ENCODE results near the gene RICTOR.
"Not testable (repeated sequence)": the region's sequence is repeated elsewhere in the genome, so short reads cannot be mapped to it uniquely, and the experiment has no call there.

RICTOR gene

DNA sequence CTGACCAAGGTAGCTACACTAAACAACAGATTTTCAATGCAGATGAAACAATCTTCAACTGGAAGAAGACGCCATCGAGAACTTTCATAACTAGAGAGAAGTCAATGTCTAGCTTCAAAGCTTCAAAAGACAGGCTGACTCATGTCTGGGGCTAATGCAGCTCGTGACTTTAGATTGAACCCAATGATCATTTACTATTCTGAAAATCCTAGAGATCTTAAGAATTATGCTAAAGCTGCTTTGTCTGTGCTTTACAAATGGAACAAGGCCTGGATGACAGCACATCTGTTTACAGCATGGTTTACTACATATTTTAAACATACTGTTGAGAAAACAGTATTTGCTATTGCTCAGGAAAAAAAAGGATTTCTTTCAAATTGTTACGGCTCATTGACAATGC is 54.9 kb downstream of the RICTOR start:
- in situ Hi-C loops (cut with MboI; ENCODE audit: low pct_unique_long_range_greater_than_20kb, low sequenced_read_pairs), result no loop called here
- DNase-seq, result no peak

- no peak for DNase-seq
- in situ Hi-C loops (cut with MboI; ENCODE audit: low pct_unique_long_range_greater_than_20kb, low sequenced_read_pairs), result no loop called here
Observed at GRCh38 chr5:39017504-39017903, 56.7 kb downstream of the RICTOR start.

GRCh38 chr5:39016587-39017275 is 57.5 kb downstream of the RICTOR start:
- DNase-seq, result no peak
- in situ Hi-C loops (cut with MboI; ENCODE audit: low pct_unique_long_range_greater_than_20kb, low sequenced_read_pairs), result no loop called here

DNA sequence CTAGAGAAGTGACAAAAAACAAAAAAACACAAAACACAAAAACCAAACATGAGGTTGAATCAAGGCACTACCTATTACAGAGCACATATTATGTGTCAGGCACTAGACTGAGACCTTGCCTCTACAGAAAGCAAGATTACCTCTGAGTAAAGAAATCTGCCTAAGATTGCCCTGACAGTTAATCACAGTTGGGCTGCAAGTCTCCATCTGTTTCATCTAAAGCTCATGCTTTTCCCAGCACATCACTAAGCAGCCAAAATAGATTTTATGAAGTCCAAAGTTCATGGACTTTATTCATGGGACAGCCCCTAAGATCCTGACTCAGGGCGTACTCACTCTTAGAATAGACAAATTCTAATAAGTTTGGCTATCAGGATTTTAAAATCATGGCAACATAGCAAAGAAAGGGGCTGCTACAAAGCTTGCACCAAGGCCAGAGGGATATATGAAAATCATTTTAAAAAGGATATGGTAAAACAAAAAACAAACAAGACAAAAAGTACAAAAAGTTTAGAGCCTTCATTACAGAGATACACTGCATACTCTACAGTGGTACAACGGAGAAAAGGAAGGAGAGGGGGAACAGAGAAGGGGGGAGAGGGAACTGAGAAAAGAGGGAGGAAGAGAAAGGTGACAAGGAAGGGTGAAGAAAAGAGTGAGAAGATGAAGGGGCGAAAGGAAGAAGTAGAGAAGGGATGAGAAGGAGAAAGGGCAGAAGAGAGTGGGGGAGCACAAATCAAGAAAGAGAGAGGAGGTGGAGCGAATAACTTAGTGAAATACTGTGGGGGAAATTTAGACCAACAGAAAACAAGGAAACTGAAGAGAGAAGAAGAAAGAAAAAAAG is 58.2 kb downstream of the RICTOR start:
- no peak for DNase-seq

GRCh38 chr5:39014561-39014960 is 59.6 kb downstream of the RICTOR start:
- in situ Hi-C loops (cut with MboI; ENCODE audit: low pct_unique_long_range_greater_than_20kb, low sequenced_read_pairs), result no loop called here
- DNase-seq, result no peak

More for the DNA sequence above, 58.2 kb downstream of the RICTOR start:
- in situ Hi-C loops (cut with MboI; ENCODE audit: low pct_unique_long_range_greater_than_20kb, low sequenced_read_pairs), result no loop called here

DNA sequence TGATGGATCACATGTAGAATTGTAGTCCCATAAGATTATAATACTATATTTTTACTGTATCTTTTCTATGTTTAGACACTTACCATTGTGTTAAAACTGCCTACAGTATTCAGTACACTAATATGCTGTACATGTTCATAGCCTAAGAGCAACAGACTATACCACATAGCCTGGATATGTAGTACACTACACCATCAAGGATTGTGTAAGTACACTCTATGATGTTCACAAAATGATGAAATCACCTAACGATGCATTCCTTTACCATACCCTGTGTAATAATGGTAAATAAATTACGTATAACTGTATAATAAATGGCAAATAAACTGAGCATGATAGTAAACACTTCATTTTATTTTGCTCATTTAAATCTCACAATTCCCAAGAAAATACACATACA is 60.3 kb downstream of the RICTOR start:
- in situ Hi-C loops (cut with MboI; ENCODE audit: low pct_unique_long_range_greater_than_20kb, low sequenced_read_pairs), result no loop called here
- DNase-seq, result no peak

DNA sequence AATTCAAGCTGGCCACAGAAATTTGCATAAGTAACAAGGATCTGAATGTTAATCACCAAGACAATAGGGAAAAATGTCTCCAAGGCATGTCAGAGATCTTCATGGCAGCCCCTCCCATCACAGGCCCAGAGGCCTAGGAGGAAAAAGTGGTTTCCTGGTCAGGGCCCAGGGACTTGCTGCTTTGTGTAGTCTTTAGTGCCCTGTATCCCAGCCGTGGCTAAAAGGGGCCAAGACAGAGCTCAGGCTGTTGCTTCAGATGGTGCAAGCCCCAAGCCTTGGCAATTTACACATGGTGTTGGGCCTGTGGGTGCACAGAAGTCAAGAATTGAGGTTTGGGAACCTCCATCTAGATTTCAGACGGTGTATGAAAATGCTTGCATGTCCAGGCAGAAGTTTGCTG is 63.2 kb downstream of the RICTOR start:
- in situ Hi-C loops (cut with MboI; ENCODE audit: low pct_unique_long_range_greater_than_20kb, low sequenced_read_pairs), result not testable (repeated sequence)

GRCh38 chr5:39009981-39010380 is 64.2 kb downstream of the RICTOR start:
- no peak for DNase-seq
- in situ Hi-C loops (cut with MboI; ENCODE audit: low pct_unique_long_range_greater_than_20kb, low sequenced_read_pairs), result no loop called here

More for the DNA sequence above, 63.2 kb downstream of the RICTOR start:
- DNase-seq, result not testable (repeated sequence)

GRCh38 chr5:39009280-39009679 is 64.9 kb downstream of the RICTOR start:
- in situ Hi-C loops (cut with MboI; ENCODE audit: low pct_unique_long_range_greater_than_20kb, low sequenced_read_pairs), result no loop called here
- no peak for DNase-seq

DNA sequence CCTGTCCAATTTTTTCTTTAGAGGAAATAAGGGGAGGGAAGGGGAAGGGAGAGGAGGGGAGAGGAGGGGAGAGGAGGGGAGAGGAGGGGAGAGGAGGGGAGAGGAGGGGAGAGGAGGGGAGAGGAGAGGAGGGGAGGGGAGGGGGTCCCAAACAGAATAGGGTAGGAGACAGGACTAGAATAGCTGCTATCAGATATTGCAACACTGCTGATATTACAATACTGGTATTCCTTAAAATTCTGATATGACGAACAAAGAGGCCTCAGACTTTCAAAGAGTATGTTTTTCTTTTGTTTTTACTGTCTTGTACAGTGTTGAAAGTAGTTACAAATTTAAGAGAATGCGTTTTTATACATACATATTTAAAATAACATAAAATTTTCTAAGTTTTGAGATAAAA is 67.5 kb downstream of the RICTOR start:
- no peak for DNase-seq
- in situ Hi-C loops (cut with MboI; ENCODE audit: low pct_unique_long_range_greater_than_20kb, low sequenced_read_pairs), result no loop called here

DNA sequence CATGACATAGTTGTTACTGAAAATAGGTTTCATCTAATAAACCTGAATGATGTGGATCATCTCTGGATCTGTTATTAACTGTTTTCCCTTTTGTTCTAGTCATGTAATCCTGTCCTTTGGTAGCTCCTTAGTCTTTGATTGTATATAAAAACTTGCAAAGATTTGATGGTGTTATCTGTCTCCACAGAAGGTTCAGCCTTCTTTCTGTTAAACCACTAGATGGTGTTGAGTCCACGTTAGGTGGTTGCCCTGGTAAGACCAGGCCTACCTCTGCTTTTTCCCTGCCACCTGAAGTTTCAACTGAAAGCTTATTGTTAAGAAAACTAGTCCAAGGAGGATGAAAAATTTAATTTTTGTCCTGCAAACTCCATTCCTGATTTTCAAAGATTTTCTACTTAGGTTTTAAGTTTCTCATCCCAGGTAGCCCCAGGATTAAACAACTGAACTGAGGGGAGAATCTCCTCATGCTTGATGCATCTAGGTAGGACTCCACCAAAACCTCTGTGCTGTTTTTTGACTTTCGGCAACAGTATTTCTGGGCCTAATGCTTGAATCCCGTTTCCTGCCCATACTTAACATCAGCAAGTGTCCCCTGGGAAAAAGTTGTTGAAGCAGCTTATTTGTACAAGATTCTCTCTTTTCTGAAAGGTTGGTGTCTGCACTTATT is 68.5 kb downstream of the RICTOR start:
- in situ Hi-C loops (cut with MboI; ENCODE audit: low pct_unique_long_range_greater_than_20kb, low sequenced_read_pairs), result no loop called here
- DNase-seq, result peak; percentile 29

GRCh38 chr5:39001683-39002082 is 72.5 kb downstream of the RICTOR start:
- DNase-seq, result no peak
- in situ Hi-C loops (cut with MboI; ENCODE audit: low pct_unique_long_range_greater_than_20kb, low sequenced_read_pairs), result no loop called here

- in situ Hi-C loops (cut with MboI; ENCODE audit: low pct_unique_long_range_greater_than_20kb, low sequenced_read_pairs), result no loop called here
Observed at GRCh38 chr5:38999037-38999436, 75.2 kb downstream of the RICTOR start.

GRCh38 chr5:38997591-38997990 is 76.6 kb downstream of the RICTOR start:
- in situ Hi-C loops (cut with MboI; ENCODE audit: low pct_unique_long_range_greater_than_20kb, low sequenced_read_pairs), result no loop called here
- no peak for DNase-seq

More at GRCh38 chr5:38999037-38999436, 75.2 kb downstream of the RICTOR start:
- no peak for DNase-seq

- DNase-seq, result no peak
- in situ Hi-C loops (cut with MboI; ENCODE audit: low pct_unique_long_range_greater_than_20kb, low sequenced_read_pairs), result no loop called here
Observed at GRCh38 chr5:38996123-38996522, 78.1 kb downstream of the RICTOR start.

DNA sequence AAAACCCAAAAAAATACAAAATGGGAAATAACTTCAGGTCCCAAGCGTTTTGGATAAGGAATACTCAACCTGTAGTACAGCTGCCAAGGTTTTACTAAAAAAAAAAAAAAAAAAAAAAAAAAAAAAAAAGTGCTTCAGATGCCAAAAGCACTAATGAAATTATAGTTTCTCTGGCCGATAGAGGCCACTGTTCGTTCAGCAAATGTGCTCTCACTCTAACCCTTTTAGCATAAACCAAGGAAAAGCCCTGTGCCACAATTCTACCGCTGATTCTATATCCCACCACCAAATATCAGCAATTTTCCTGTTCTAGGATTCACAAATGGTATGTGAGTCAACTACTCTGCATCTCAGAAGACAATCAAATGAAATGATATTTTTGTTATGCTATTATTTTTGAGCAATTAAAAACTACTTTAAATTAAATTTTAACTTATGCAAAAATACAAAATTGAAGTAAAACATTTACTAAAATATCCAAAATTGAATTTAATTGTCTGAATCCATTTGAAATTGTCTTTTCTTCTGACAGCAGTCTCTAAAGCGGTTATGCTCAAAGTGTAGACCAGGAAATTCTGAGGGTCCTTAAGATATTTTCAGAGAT is 79.8 kb downstream of the RICTOR start:
- DNase-seq, result peak; percentile 64
- in situ Hi-C loops (cut with MboI; ENCODE audit: low pct_unique_long_range_greater_than_20kb, low sequenced_read_pairs), result no loop called here

DNA sequence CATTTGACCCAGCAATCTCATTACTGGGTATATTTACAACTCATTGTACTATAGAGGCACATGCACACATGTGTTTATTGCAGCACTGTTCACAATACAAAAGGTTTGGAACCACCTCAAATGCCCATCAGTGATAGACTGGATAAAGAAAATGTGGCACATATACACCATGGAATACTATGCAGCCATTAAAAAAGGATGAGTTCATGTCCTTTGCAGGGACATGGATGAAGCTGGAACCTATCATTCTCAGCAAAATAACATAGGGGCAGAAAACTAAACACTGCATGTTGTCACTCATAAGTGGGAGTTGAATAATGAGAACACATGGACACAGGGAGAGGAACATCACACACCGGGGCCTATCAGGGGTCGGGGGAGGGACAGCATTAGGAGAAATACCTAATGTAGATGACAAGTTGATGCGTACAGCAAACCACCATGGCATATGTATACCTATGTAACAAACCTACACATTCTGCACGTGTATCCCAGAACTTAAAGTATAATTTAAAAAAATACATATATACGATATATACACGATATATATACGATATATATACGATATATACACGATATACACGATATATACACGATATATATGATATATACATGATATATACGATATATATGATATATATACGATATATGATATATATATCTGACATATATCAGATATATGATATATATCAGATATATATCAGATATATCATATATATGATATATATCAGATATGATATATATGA is 84.1 kb downstream of the RICTOR start:
- in situ Hi-C loops (cut with MboI; ENCODE audit: low pct_unique_long_range_greater_than_20kb, low sequenced_read_pairs); DNase-seq: not testable (repeated sequence)

- in situ Hi-C loops (cut with MboI; ENCODE audit: low pct_unique_long_range_greater_than_20kb, low sequenced_read_pairs), result no loop called here
- DNase-seq, result no peak
Observed at GRCh38 chr5:38985909-38986452, 88.2 kb downstream of the RICTOR start.

DNA sequence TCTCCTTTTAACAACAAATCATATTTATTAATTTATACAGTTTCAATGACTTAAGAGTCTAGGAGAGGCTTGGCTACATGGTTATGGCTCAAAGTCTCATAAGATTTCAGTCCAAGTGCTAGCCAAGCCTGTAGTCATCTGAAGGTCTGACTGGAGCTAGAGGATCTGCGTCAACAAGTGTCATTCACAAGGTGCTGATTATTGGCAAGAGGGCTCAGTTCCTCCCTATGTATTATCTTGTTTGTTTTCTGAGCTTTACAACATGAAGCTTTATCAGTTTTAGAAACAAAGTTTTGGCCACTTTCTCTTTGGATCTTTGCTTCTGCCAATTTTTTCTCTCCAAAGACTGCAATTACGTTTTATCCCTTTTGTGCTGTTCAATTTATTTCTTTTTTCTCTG is 94.7 kb downstream of the RICTOR start:
- in situ Hi-C loops (cut with MboI; ENCODE audit: low pct_unique_long_range_greater_than_20kb, low sequenced_read_pairs), result no loop called here
- no peak for DNase-seq
